ENCODE data around the gene GPR137.
A peak's percentile ranks its signal among the peaks of the same experiment; 100 is the strongest.

Gene GPR137

DNA sequence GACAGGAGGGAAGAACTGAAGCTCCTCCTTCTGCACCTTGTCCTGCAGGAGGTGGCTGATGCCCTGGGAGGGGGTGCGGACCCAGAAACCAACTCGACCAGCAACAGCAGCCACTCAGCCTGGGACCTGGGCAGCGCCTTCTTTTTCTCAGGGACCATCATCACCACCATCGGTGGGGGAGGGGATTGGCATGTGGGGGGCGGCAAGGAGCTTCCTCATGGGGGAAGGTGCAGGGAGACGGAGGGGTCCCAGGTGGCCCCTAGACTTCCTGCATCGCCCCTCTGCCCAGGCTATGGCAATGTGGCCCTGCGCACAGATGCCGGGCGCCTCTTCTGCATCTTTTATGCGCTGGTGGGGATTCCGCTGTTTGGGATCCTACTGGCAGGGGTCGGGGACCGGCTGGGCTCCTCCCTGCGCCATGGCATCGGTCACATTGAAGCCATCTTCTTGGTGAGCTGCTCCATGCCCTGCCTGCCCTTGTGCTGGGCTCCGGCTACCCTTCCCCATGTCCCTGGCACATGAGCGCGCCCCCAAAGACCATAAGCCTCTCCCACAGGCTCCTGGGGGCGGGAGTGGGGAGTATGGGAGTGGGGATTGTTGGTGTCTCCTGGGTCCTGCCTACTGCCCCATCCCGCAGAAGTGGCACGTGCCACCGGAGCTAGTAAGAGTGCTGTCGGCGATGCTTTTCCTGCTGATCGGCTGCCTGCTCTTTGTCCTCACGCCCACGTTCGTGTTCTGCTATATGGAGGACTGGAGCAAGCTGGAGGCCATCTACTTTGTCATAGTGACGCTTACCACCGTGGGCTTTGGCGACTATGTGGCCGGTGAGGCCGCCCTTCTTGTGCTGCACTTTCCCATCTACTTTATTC, 11.4 kb downstream of the GPR137 start:
- Histone ChIP-seq H3K36me3 (ENCODE audit: low read depth) (no peaks in the 10 kb centered on the region), H3K27me3 (ENCODE audit: insufficient read depth, poor library complexity, severe bottlenecking) (peaks cover 39% of the 10 kb centered on the region), H3K27ac (ENCODE audit: poor library complexity, severe bottlenecking) (no peak overlapping the region), H3K4me3 (ENCODE audit: severe bottlenecking) (no peak overlapping the region), H3K9me3 (ENCODE audit: severe bottlenecking) (no peaks in the 10 kb centered on the region), H3K4me1 (ENCODE audit: insufficient read depth, poor library complexity, severe bottlenecking) (no peaks in the 10 kb centered on the region)
- TF ChIP-seq, protein P1, sequence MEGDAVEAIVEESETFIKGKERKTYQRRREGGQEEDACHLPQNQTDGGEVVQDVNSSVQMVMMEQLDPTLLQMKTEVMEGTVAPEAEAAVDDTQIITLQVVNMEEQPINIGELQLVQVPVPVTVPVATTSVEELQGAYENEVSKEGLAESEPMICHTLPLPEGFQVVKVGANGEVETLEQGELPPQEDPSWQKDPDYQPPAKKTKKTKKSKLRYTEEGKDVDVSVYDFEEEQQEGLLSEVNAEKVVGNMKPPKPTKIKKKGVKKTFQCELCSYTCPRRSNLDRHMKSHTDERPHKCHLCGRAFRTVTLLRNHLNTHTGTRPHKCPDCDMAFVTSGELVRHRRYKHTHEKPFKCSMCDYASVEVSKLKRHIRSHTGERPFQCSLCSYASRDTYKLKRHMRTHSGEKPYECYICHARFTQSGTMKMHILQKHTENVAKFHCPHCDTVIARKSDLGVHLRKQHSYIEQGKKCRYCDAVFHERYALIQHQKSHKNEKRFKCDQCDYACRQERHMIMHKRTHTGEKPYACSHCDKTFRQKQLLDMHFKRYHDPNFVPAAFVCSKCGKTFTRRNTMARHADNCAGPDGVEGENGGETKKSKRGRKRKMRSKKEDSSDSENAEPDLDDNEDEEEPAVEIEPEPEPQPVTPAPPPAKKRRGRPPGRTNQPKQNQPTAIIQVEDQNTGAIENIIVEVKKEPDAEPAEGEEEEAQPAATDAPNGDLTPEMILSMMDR (IDR thresholded peaks at IDR 0.05; ENCODE audit: poor library complexity, severe bottlenecking), result no peak
- DNase-seq (ENCODE audit: low spot score) (no peak), ATAC-seq (ENCODE audit: low read depth) (no peak)

DNA sequence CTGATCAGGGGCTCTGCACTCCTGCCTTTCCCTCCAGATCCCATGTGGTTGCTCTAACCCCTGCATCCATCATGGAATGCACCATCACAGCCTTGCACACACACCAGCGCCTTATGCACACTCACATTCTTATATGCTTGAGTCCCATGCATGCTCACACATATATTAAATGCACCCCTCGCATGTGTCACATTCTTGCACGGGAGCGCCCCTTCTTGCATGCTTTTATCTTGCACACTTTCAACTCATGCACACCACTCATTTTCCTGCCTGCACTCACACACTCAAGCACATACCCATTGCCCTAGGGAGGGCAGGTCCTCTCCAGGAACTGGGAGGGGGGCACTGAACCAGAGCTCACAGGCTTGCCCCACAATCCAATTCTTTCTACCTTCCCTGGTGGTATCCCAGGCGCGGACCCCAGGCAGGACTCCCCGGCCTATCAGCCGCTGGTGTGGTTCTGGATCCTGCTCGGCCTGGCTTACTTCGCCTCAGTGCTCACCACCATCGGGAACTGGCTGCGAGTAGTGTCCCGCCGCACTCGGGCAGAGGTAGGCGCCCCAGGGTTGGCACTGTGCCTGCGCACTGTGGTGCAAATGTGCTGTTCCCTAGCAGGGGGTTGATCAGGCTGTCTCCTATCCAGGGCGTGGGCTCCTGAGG, 12.2 kb downstream of the GPR137 start:
- no peaks in the 10 kb centered on the region for H3K4me1 ChIP-seq (ENCODE audit: insufficient read depth, poor library complexity, severe bottlenecking)
- DNase-seq (ENCODE audit: low spot score), result no peak
- no peaks in the 10 kb centered on the region for H3K36me3 ChIP-seq (ENCODE audit: low read depth)
- TF ChIP-seq, protein P1 (IDR thresholded peaks at IDR 0.05; ENCODE audit: poor library complexity, severe bottlenecking), result no peak
- no peak overlapping the region for H3K4me3 ChIP-seq (ENCODE audit: severe bottlenecking)
- H3K27me3 ChIP-seq (ENCODE audit: insufficient read depth, poor library complexity, severe bottlenecking), result peaks cover 32% of the 10 kb centered on the region
- no peaks in the 10 kb centered on the region for H3K9me3 ChIP-seq (ENCODE audit: severe bottlenecking)
- no peak for ATAC-seq (ENCODE audit: low read depth)
- H3K27ac ChIP-seq (ENCODE audit: poor library complexity, severe bottlenecking), result no peak overlapping the region

DNA sequence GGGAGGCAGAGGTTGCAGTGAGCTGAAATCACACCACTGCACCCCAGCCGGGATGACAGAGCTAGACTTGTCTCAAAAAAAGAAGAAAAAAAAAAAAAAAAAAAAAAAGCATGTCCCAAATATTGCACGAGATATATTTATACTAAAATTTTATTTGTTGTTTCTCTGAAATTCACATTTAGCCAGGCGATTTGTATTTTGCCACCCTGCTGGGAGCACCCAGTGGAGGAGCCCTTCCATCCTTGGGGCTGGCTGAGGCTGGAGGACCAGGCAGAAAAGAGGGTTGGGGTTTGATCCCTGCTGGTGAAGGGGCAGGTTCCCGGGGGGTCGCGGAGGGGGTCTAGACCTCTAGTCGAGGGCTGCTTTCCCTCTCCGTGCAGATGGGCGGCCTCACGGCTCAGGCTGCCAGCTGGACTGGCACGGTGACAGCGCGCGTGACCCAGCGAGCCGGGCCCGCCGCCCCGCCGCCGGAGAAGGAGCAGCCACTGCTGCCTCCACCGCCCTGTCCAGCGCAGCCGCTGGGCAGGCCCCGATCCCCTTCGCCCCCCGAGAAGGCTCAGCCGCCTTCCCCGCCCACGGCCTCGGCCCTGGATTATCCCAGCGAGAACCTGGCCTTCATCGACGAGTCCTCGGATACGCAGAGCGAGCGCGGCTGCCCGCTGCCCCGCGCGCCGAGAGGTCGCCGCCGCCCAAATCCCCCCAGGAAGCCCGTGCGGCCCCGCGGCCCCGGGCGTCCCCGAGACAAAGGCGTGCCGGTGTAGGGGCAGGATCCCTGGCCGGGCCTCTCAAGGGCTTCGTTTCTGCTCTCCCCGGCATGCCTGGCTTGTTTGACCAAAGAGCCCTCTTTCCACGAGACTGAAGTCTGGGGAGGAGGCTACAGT, 13.6 kb downstream of the GPR137 start:
- no peak overlapping the region for H3K4me3 ChIP-seq (ENCODE audit: severe bottlenecking)
- H3K27me3 ChIP-seq (ENCODE audit: insufficient read depth, poor library complexity, severe bottlenecking), result peaks cover 22% of the 10 kb centered on the region

GRCh38 chr11:64299847-64300648, 14.4 kb downstream of the GPR137 start, which contains the start of gene CATSPERZ:
Gene CATSPERZ, plus strand, starts transcription at chr11:64300358. Its CDS starts 53 bp downstream, at chr11:64300411.
- peaks cover 22% of the 10 kb centered on the region for H3K27me3 ChIP-seq (ENCODE audit: insufficient read depth, poor library complexity, severe bottlenecking)
- H3K4me3 ChIP-seq (ENCODE audit: severe bottlenecking), result peak within 1 kb of the TSS; percentile 7
- no peak within 1 kb of the TSS for H3K27ac ChIP-seq (ENCODE audit: poor library complexity, severe bottlenecking)
- H3K4me1 ChIP-seq (ENCODE audit: insufficient read depth, poor library complexity, severe bottlenecking), result no peaks in the 10 kb centered on the region
- TF ChIP-seq, protein P1 (IDR thresholded peaks at IDR 0.05; ENCODE audit: poor library complexity, severe bottlenecking), result no peak
- H3K36me3 ChIP-seq (ENCODE audit: low read depth), result no peaks in the 10 kb centered on the region
- no peak for DNase-seq (ENCODE audit: low spot score)
- no peak for ATAC-seq (ENCODE audit: low read depth)
- no peaks in the 10 kb centered on the region for H3K9me3 ChIP-seq (ENCODE audit: severe bottlenecking)

More for the DNA sequence above, 13.6 kb downstream of the GPR137 start:
- ATAC-seq (ENCODE audit: low read depth), result no peak
- H3K9me3 ChIP-seq (ENCODE audit: severe bottlenecking), result no peaks in the 10 kb centered on the region
- H3K27ac ChIP-seq (ENCODE audit: poor library complexity, severe bottlenecking), result no peak overlapping the region
- TF ChIP-seq, protein P1 (IDR thresholded peaks at IDR 0.05; ENCODE audit: poor library complexity, severe bottlenecking), result no peak
- no peaks in the 10 kb centered on the region for H3K36me3 ChIP-seq (ENCODE audit: low read depth)
- no peaks in the 10 kb centered on the region for H3K4me1 ChIP-seq (ENCODE audit: insufficient read depth, poor library complexity, severe bottlenecking)
- DNase-seq (ENCODE audit: low spot score), result no peak

Data from RWPE2 (cell line).